Stimulated activated CD4-positive, alpha-beta T cell treated with anti-CD3 and anti-CD28 coated beads, Interleukin-12 subunit alpha, Interleukin-12 subunit beta, amount 100 ng/mL, for 24 hours (primary cell): ENCODE measurements around the gene KDM2A.
A peak's percentile ranks its signal among the peaks of the same experiment; 100 is the strongest.

Experiments
- DNase-seq, 2 experiments: peaks; one replicate each; pipeline ENCODE4 v3.0.0-alpha.2; 2020; ENCODE audit warnings: low read depth in 2 of 2

KDM2A gene

DNA sequence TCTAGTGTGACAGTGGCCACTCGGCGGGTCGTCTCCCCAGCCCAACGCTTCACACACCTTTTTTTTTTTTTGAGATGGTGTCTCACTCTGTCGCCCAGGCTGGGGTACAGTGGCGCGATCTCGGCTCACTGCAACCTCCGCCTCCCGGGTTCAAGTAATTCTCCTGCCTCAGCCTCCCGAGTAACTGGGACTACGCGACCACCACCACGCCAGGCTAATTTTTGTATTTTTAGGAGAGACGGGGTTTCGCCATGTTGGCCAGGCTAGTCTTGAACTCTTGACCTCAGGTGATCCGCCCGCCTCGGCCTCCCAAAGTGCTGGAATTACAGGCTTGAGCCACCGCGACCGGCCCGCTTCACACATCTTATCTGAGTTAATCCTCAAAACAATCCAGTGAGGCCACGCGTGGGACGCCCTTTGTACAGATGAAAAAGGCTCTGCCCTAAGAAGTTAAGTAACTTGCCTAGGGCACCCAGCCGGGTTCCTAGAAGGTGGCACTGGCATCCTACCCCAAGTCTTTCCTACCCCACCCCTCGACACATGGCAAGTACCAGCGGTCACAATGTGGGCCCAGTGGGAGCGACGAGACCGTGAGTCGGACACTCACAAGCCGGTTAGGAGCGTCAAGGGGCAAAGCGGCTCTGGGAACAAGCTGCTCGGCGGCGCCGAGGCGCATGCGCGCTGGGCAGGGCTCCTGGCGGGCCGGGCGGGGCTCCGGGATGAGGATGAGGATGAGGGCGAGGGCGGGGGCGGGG lies 142.0 kb downstream of the KDM2A start:
- peak in 1 of 2 experiments; percentile 66 for DNase-seq

DNA sequence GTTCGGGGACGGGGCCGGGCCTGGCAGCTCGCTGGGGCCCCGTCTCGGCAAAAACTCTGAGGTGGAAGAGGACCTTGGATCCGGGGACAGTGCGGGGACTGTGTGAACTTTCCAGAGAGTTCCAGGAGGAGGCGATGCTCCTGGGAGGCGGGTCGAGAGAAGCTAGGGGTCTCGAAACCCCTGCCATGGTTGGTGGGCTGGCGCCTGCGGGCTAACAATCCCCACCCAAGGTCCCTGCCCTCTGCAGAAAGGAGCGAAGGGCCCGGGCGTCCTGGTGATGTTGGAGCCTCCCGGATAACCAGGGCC lies 142.5 kb downstream of the KDM2A start:
- no peak for DNase-seq

DNA sequence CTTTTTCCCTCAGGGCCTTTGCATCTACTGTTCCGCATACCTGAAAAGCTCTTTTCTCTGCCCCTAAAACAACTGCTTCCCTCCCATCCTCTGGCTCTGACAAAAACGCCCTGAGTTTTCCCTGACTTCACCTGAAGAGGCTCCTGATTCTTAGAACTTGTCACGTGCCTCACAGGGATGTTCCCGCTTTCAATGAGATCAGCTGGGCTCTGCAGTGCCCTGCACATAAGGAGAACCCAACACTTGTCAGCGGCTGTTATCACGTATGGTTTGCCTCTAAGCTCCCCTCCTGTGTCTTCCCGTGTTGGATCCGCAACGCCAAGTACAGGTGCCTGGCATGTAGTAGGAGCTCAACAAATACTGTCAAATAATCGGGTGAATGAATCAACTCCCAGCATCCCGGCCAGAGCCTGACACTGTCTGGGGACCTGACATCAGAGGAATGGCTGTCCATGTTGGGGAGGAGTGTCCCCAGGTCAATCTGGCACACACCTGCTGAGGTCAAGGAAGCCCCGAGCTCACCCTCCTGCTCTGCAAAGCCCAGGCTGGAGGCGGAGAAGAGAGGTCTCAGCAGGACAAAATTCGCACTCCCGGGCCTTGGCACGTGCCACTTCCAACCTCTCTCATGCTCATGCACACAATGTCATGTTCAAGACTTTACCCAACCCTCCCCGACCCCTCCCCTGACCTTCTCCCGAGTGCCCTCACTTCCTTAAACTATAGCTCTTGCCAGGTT lies 143.1 kb downstream of the KDM2A start:
- no peak for DNase-seq

DNA sequence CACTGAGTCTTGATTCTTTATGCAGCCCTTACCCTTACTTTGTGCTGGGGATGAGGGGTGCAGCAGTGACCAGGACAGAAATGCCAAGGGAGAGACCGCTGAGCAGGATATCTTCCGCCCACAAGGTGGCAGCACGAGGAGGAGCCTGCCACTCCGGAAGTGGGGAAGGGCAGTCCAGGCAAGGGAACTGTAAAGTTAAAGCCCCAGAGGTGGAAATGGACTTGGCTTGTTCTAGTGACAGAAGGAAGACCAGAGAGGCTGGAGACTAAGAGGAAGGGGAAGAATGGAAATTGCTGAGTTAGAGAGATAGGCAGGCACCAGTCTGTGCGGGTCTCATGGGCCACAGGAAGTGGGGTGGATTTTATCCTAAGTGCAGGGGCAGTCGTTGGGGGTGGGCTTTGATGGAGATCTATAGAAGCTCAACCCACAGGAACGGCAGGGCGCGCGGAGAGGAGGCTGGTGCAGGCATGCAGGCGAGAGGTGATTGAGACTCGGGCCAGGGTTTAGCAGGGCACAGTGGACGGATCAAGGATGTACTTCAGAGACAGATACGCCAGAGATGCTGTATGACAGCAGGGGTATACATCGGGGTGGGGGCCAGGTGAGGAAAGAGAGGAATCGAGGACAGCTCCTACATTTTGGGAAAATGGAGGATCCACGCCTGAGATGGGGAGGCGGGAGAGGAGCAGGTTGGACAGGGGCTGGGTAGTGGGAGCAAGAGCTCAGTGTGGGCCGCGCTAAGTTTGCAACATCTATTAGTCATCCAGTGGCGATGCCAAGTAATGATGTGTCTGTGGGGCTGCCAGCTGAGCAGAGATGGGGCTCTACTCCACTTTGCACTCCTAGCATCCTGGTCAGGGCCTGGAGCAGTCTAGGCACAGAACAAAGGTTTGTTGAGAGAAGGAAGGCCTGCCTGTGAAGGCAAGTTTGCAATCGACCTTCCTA lies 143.9 kb downstream of the KDM2A start:
- peak in 1 of 2 experiments; percentile 74 for DNase-seq

DNA sequence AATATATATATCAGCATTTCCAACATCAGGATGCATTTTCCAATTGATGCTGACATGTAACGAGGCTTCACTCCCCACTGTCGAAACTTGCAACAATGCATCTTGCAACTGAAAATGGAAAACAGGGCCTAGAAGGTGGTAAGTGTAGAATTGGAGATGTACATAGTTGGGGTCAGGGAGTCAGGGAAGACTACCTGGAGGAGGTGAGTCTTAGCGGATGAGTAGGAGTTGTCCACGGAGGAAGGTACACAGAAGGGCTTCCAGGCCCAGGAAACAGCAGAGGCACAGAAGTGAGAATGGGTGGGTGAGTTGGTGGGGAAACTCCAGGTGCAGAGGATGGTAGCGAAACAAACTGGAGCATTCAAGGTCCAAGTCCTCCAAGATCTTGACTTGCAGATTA lies 145.2 kb downstream of the KDM2A start:
- DNase-seq: no peak

DNA sequence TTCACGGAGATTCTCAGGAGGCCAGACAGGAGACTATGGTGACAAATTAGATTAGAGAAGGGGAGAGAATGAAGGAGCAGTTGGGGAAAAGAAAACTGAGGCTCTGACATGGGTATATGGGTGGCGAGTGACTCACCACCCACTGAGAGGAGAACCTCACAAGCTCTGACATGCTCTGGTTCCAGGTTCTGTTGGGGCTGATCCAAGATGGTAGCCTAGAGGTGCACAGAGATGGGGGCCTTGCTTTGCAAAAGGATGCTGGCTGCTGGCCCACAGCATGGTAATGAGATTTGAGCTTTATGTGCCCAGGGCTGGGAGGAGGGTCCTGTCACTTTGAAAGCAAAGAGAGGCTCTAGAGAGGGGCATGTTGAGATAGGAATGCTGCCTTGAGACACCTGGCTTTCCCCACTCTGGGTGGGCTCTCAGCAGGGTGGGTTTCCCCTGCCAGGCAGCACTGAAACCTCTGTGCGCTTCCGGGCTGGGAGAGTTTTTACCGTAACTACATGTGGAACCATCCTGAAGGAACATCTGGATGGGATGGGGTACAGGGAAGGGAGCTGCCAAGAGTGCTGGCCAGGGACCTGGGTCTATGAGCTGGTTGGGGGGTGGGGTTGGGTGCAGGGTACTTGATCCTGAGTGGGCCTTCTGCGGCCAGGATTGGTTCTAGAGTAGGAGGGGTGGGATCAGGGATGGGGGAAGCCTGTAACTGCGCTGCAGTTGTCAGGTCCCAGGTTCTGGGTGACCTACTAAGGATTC lies 146.0 kb downstream of the KDM2A start:
- DNase-seq: no peak

DNA sequence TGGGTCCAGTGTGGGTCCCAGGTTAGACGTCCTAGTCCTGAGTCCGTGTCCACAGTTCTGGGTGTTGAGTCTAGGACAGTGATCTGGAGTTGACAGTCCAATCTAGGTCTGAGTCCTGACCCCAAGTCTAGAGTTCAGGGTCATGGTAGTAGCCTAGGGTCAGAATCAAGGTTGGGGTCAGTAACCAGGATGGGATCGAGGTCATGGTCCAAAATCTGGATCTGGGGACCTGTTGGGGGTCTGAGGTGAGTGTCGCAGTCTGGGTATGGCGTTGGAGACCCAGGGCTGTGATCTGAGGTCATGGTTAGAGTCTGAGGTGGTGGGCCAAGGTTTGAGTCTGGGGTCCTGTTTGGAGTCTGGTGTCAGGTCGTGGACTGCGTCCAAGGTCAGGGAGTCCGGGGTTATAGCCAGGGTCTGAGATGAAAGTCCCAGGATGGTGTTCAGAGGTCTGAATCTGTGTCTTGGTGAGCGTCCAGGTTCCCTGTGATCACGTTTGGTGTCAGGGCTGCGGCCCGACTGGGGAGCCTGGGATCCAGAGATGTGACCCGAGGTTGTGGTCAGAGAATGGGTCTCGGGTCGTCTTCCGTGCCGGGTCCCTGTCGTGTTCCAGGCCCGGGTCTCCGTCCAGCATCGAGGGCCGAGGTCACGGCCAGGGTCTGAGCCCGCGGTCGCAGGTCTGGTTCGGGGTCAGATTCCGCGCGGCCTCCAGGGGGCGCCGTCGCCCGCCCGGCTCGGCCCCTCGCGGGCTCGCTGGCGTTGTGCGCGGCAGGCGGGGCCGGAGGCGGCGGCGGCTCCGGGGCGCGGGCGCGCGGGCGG lies 146.8 kb downstream of the KDM2A start:
- DNase-seq: peak in 1 of 2 experiments; percentile 64

DNA sequence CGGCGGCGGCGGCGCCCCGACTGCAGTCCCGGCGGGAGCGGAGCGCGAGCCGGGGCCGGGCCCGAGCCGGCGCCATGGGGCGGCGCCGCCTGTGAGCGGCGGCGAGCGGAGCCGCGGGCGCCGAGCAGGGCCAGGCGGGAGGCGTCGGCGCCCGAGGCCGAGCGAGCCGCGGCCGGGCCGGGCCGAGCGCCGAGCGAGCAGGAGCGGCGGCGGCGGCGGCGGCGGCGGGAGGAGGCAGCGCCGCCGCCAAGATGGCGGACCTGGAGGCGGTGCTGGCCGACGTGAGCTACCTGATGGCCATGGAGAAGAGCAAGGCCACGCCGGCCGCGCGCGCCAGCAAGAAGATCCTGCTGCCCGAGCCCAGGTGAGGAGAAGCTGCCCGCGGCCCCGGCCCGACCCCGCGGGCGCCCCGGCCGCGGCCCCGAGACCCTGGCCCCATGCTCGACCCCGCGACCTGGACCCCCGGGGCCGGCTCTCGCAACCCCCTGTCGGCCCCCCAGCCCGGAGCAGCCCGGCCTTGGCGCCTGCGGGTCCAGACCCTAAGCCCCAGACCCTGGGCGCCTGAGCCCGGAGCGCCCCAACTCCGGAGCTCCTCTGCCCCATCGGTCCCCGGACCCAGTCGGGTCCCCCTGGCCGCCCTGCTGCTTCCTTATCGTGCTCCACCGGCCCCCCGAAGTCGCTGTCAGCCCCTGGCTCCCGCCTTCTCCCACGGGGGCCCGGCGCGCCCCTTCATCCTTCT lies 147.6 kb downstream of the KDM2A start, which contains the start of gene GRK2:
Gene GRK2, plus strand, starts transcription at position 25 of the 739 bp plus-strand sequence. Its CDS starts 227 bp downstream, at position 252.
- no peak for DNase-seq

DNA sequence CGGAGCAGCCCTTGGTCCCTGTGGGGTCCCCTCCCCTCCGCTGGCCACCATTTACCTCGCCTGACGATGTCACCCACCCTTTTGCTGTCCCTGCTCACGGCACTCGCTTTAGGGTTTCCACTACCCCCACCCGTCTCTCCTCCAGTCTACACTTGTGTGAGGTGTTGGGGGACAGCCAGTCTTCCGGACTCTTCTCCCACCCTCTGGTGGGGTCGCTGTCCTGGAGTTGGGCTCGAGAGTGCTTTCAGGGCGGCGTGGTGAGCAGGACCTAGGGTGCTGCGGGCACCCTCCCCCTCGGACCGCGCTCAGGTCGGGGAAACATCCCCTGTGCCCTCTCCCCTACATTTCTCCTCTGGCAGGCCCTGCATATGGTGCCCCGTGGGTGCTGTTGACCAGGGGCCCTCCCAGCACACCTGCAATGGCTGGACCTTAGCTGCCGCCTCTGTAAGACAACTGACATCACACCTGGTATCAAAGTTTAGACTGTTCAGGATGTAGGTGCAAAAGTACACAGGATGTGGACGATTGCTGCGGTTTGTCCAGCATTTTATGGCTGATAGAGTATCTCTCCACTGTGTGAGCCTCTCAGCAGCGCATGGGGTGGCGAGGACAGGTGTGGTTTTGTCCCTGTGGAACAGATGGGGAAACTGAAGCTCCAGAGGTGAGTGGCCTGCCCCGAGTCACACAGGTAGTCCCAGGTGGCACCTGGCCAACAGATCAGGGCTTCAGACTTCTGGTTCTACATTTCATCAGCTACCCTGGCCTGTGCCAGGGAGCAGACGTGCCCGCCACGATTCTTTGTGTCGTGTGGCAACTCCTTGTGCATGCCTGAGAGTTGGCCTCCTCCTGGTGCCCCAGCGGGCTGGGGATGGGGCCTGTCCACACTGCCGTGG lies 148.4 kb downstream of the KDM2A start:
- no peak for DNase-seq

DNA sequence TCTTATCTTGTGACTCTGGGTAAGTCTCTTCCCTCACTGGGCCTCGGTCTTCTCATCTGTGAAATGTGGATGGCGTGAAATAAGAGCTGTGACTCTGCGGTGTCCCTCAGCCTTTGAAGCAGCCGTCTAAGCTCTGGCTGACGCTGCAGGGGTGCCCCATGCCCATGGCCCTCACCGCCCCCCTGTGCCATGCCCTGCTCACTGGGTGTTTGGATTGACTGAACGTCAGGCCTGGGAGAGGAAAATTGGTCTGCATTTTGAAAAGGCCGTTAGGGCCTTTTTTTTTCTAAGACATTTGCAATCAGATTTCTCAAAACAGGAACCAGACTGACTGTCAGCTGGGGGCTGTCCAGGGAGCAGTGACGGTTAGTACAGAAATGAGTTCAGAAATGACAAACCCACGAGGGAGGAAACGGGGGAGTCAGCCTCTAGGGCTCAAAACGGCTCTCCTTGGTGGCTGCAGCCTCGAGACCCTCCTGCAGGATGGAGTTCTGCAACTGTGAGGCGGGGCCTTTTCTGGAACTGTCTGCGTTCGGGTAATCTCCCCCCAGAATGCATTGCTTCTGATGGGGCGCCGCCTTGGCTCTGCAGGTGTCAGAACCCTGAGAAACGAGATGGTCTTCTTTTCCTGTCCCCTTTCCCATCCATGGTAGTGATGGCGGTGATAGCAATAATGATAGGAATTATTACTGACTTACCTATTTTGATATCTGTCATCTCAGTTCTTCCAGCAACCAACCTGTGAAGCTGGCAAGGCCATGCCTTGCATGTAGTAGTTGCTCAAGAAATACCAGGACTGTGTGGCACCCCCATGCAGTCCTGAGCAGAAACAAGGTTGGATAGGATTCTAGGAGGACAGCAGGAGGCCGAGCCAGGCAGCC lies 149.3 kb downstream of the KDM2A start:
- peak in 1 of 2 experiments; percentile 56 for DNase-seq

DNA sequence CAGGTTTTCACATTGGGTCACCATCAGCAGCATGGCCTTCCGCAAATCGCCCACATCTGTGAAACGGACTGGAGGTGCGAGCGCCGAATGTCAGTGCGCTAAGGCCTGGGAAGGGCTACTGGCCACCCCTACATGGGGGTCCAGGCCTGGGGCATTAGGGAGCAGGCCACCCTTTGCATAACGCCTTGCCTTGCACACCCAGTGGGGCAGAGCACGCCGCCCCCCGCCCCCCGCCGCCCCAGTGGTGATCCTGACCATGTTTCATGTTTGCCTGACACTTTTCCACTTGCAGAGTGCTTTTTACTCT lies 149.9 kb downstream of the KDM2A start:
- DNase-seq: no peak

DNA sequence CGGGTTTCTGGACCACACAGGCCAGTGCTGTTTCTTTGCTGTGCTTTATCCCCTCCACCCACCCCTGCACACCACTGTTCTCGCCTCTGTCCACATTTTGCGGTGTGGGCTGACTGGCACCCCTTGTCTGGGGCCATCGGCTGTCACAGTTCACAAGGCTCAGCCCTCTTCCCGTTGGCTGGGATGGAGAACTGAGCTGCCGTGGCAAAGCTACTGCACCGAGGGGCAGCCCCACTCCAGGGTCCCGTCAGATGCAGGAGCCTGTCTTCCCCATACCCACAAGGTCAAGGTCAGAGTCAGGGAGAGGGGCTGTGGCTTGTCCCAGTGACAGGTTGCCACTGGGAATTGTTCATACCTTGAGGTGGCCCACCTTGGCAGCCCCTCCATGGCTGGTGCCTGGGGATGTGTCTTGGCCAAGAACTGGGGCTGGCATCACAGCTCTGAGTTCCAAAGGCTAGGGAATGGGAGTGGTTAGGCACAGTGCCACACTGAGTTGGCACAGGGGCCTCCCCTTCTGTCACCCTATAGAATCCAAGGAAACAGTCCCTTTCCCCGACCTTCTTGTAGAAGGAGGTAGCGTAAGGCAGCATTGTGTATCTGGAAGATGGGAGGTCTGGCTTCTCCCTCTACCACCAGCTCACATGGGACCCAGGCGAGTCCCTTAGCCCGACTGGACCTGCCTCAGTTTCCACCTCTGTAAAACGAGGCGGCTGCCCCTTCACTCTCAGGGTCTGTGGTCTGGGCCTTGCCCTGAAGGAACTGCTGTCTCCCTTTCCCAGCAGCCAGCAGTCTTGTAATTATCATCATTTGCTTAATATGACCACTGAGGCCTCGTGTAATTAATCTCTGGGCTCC lies 150.6 kb downstream of the KDM2A start:
- no peak for DNase-seq

DNA sequence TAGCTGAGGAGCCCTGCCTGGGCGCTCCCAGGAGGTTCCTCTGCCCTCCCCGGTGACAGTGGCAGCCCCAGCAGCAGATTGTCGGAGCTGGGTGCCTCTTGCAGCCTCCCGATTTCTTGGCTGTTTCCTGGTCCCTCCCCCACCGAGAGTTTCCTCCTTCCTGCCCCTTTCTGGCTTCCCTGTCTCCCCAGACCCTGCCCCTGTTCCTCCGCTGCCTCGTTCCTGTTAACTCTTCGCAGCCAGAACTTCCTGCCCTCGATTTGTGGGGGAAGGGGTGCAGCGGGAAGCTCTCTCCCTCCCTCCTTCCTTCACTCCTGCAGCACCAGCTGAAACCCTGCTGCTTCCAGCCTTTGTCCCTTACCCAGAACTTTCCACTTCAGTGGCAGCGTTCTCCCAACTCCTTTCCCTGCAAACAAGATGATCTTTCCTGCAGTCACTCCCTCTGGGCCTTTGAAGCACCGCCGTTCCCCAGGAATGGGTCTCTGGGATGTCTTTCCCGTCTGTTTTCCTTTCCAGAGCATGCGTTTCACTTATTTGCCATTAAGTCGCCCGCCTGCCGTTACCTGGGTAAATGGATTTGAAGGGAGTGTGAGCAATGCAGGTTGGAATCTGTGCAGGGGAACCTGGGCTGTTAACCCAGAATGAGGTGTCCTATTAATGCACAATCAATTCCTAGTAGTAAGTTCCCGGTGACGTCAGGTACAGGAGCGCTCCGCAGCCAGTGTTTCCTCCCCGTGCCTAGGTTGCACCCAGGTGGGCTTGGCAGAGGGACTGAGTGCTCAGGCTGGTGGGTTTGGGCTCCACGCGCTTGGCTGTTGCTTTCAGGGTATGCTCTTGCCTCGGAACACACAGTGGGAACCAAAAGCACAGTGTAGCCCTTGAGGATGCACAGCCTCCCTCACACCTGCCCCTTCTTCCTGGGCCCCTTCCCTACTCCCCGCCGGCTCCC lies 151.5 kb downstream of the KDM2A start:
- DNase-seq: no peak

DNA sequence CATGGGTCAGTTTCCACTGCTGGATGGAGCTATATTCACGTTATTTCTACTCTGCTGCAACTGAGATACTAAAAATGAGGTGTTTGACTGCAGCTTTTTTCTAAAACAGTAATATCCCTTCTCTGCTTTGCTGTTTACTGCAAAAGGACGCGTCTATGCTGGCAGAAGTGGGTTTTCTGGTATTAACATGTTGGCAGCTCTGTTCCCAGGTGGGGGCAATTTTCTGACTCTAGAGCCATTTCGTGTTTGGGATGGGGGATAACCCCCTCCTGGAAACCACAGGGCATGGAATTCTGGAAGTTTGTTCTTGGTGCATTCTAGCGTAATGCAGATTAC lies 152.1 kb downstream of the KDM2A start:
- no peak for DNase-seq

DNA sequence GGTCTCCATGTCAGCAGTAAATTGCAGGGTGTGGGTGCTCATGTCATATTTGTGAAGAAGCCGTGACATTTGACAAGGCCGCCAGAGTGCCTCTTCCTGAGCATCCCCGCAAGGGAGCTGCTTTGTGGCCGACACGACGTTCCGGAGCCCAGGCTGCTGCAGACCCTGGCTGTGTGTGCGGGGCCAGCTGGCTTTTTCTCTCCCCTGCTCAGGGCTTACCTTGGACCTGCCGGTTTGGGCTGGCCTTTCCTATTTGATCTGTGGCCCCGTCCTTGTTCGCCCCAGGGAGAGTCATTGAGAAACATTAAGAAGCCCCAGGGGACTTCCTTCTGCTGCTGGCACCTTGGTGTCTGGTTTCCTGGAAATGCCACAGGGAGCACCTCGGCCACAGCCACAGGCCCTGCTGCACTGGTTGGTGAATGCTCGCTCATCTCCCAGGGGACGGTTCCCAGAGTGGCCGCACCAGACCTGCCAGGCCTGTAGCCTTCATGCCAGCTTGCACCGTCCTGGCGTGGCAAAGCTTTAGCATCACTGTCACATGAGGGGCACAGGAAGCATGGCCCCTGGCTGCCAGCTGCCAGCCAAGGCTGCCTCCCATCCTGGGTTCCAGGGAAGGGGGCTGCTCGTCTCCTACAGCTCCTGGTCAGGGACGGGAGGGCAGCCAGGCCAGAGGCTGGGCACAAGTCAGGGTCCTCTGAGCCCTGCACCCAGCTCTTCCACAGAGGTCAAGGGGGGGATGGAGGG lies 152.7 kb downstream of the KDM2A start:
- no peak for DNase-seq
